Smooth muscle cell of trachea (primary cell): ENCODE measurements around the gene PCDHGA7. TPM values are rescaled to one million over a fixed set of nuclear protein-coding genes. Genes with fewer than 3 reads are reported as not detected.

Source experiments
- total RNA-seq: library from RNA; depleted of rRNA; stranded (reverse); fragments of >200 nt; gene quantifications from 2 replicates; pipeline ENCODE4 v1.2.1, GENCODE V29; 2014

The PCDHGA7 gene
- total RNA-seq, 1 donor from 2014 or later, result 5.4 TPM

GRCh38 chr5:141412854-141413539, 30.5 kb downstream of the PCDHGA7 start, which contains the start of gene PCDHGA10:
PCDHGA10 (plus strand) TSS chr5:141412987; CDS start chr5:141413176, 189 bp downstream.

DNA sequence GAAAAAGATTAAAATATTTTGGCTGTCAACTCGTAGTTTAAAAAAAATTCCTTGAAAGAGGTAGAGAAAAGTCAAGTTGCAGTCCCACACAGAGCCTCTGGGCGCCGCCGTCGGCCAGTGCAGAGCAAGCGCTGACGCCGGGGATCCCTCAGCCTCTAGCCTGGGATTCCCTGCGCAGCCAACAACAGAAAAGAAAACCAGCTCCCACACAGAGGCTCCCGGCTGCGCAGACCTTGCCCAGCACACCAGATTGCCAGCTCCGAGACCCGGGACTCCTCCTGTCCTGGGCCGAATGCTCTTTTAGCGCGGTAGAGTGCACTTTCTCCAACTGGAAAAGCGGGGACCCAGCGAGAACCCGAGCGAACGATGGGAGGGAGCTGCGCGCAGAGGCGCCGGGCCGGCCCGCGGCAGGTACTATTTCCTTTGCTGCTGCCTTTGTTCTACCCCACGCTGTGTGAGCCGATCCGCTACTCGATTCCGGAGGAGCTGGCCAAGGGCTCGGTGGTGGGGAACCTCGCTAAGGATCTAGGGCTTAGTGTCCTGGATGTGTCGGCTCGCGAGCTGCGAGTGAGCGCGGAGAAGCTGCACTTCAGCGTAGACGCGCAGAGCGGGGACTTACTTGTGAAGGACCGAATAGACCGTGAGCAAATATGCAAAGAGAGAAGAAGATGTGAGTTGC, 35.1 kb downstream of the PCDHGA7 start, which contains the start of gene PCDHGB7:
PCDHGB7 (plus strand) TSS at position 184 of the 679 bp plus-strand sequence; CDS start at position 367, 183 bp downstream.

DNA sequence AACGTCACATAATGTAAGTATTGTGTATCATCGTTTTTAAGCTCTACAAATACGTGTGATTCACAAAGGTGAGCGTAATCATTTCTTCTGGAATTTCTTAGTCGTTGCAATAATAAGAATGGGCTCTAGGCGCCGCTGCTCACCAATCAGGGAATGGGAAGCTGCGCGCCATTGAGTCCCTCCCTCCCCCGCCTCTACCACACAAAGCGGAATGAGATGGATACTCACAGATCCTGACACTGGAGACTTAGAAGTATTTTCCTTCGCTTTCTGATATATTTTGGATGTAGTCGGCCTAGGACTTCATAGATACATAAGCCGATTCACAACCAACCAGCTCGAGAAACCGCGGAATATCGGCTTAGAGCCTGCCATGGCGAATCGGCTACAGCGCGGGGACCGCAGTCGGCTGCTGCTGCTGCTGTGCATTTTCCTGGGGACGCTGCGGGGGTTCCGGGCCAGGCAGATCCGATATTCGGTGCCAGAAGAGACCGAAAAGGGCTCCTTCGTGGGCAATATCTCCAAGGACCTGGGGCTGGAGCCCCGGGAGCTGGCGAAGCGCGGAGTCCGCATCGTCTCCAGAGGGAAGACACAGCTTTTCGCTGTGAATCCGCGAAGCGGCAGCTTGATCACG, 38.4 kb downstream of the PCDHGA7 start, which contains the start of gene PCDHGA11:
PCDHGA11 (plus strand) TSS at position 197 of the 634 bp plus-strand sequence; CDS start at position 374, 177 bp downstream.

DNA sequence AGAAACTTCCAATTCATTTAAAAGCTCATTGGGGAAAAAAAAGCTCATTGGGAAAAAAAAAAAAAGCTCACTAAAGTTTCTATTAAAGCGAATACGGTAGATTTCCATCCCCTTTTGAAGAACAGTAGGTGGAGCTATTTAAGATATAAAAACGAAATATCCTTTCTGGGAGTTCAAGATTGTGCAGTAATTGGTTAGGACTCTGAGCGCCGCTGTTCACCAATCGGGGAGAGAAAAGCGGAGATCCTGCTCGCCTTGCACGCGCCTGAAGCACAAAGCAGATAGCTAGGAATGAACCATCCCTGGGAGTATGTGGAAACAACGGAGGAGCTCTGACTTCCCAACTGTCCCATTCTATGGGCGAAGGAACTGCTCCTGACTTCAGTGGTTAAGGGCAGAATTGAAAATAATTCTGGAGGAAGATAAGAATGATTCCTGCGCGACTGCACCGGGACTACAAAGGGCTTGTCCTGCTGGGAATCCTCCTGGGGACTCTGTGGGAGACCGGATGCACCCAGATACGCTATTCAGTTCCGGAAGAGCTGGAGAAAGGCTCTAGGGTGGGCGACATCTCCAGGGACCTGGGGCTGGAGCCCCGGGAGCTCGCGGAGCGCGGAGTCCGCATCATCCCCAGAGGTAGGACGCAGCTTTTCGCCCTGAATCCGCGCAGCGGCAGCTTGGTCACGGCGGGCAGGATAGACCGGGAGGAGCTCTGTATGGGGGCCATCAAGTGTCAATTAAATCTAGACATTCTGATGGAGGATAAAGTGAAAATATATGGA, 48.0 kb downstream of the PCDHGA7 start, which contains the start of gene PCDHGA12:
PCDHGA12 (plus strand) TSS at position 176 of the 782 bp plus-strand sequence; CDS start at position 429, 253 bp downstream.

Other genes with a start within 250 kb of the PCDHGA7 start
- gene PCDHB5, start 247.5 kb upstream of the PCDHGA7 start, total RNA-seq, result 0.29 and 1.3 TPM in 2 replicates
- 0.33 TPM in 1 of 2 replicates, not detected in the other for gene PCDHB6, start 232.7 kb upstream of the PCDHGA7 start, total RNA-seq
- under 0.01 and 0.66 TPM in 2 replicates for gene PCDHB7, start 210.1 kb upstream of the PCDHGA7 start, total RNA-seq
- gene PCDHB8, start 205.0 kb upstream of the PCDHGA7 start, total RNA-seq, result 0.50 TPM in 1 of 2 replicates, not detected in the other
- 0.15 and 0.50 TPM in 2 replicates for gene PCDHB16, start 200.4 kb upstream of the PCDHGA7 start, total RNA-seq
- under 0.01 and 0.17 TPM in 2 replicates for gene PCDHB9, start 195.6 kb upstream of the PCDHGA7 start, total RNA-seq
- gene PCDHB10, start 190.4 kb upstream of the PCDHGA7 start, total RNA-seq, result 0.15 and 0.66 TPM in 2 replicates
- 0.50 TPM in 1 of 2 replicates, not detected in the other for gene PCDHB11, start 183.1 kb upstream of the PCDHGA7 start, total RNA-seq
- gene PCDHB12, start 174.0 kb upstream of the PCDHGA7 start, total RNA-seq, result 0.15 and 0.33 TPM in 2 replicates
- gene PCDHB13, start 168.8 kb upstream of the PCDHGA7 start, total RNA-seq, result under 0.01 and 1.3 TPM in 2 replicates
- 0.15 and 1.2 TPM in 2 replicates for gene PCDHB14, start 159.4 kb upstream of the PCDHGA7 start, total RNA-seq
- under 0.01 and 0.66 TPM in 2 replicates for gene PCDHB15, start 137.3 kb upstream of the PCDHGA7 start, total RNA-seq
- 0.50 and 1.0 TPM in 2 replicates for gene SLC25A2, start 78.7 kb upstream of the PCDHGA7 start, total RNA-seq
- gene TAF7, start 62.0 kb upstream of the PCDHGA7 start, total RNA-seq, result 70.8 and 74.8 TPM in 2 replicates
- gene PCDHGA1, start 52.2 kb upstream of the PCDHGA7 start, total RNA-seq, result 1.3 and 2.3 TPM in 2 replicates
- gene PCDHGA2, start 44.0 kb upstream of the PCDHGA7 start, total RNA-seq, result 3.3 and 6.6 TPM in 2 replicates
- 1.3 and 2.6 TPM in 2 replicates for gene PCDHGA3, start 38.9 kb upstream of the PCDHGA7 start, total RNA-seq
- 4.4 and 4.5 TPM in 2 replicates for gene PCDHGB1, start 32.6 kb upstream of the PCDHGA7 start, total RNA-seq
- gene PCDHGA4, start 27.7 kb upstream of the PCDHGA7 start, total RNA-seq, result 8.9 and 11.1 TPM in 2 replicates
- 5.1 TPM in 2 replicates for gene PCDHGB2, start 22.7 kb upstream of the PCDHGA7 start, total RNA-seq
- 2.8 and 3.5 TPM in 2 replicates for gene PCDHGA5, start 18.6 kb upstream of the PCDHGA7 start, total RNA-seq
- 7.1 and 9.4 TPM in 2 replicates for gene PCDHGB3, start 12.5 kb upstream of the PCDHGA7 start, total RNA-seq
- 4.8 and 6.3 TPM in 2 replicates for gene PCDHGA6, start 8.9 kb upstream of the PCDHGA7 start, total RNA-seq
- gene PCDHGB4, start 5.0 kb downstream of the PCDHGA7 start, total RNA-seq, result 21.5 and 38.4 TPM in 2 replicates
- gene PCDHGA8, start 9.9 kb downstream of the PCDHGA7 start, total RNA-seq, result 3.9 and 5.6 TPM in 2 replicates
- gene PCDHGB5, start 15.2 kb downstream of the PCDHGA7 start, total RNA-seq, result 27.9 and 40.4 TPM in 2 replicates
- 7.4 and 8.0 TPM in 2 replicates for gene PCDHGA9, start 20.0 kb downstream of the PCDHGA7 start, total RNA-seq
- gene PCDHGB6, start 25.3 kb downstream of the PCDHGA7 start, total RNA-seq, result 5.1 and 6.5 TPM in 2 replicates
- gene PCDHGA10, start 30.2 kb downstream of the PCDHGA7 start, total RNA-seq, result 13.8 and 14.7 TPM in 2 replicates
- 15.7 and 16.4 TPM in 2 replicates for gene PCDHGB7, start 34.9 kb downstream of the PCDHGA7 start, total RNA-seq
- gene PCDHGA11, start 38.3 kb downstream of the PCDHGA7 start, total RNA-seq, result 23.0 and 26.9 TPM in 2 replicates
- gene PCDHGA12, start 47.8 kb downstream of the PCDHGA7 start, total RNA-seq, result 26.0 and 35.4 TPM in 2 replicates
- 94.1 and 137 TPM in 2 replicates for gene PCDHGC3, start 93.2 kb downstream of the PCDHGA7 start, total RNA-seq
- 4.5 and 6.0 TPM in 2 replicates for gene PCDHGC4, start 102.3 kb downstream of the PCDHGA7 start, total RNA-seq
- gene PCDHGC5, start 106.3 kb downstream of the PCDHGA7 start, total RNA-seq, result 7.9 and 8.1 TPM in 2 replicates
- 22.0 and 46.4 TPM in 2 replicates for gene DIAPH1, start 236.3 kb downstream of the PCDHGA7 start, total RNA-seq